CD4-positive, alpha-beta T cell treated with Interleukin-4 for 1 hour (primary cell): ENCODE data around the gene PCDHB9.
"Not testable (repeated sequence)": the region's sequence is repeated elsewhere in the genome, so short reads cannot be mapped to it uniquely, and the experiment has no call there.

Experiments used
- DNase-seq, 2 donors: peaks; one replicate each; pipeline ENCODE4 v3.0.0-alpha.2; 2020 to 2022

The PCDHB9 gene

GRCh38 chr5:141189131-141189530 lies 2.2 kb downstream of the PCDHB9 start:
- not testable (repeated sequence) for DNase-seq

GRCh38 chr5:141192110-141192725 lies 5.3 kb downstream of the PCDHB9 start, which contains the start of gene PCDHB10:
TSS of gene PCDHB10 (plus strand) at chr5:141192353. CDS start at chr5:141192553, 200 bp downstream.
- peak in 1 of 2 donors; percentile 14 for DNase-seq

- DNase-seq = not testable (repeated sequence)
These were observed 7.4 kb downstream of the PCDHB9 start for GRCh38 chr5:141194332-141194731.

- no peak for DNase-seq
These were observed 9.4 kb downstream of the PCDHB9 start for GRCh38 chr5:141196363-141196762.

GRCh38 chr5:141199359-141200235 lies 12.6 kb downstream of the PCDHB9 start, which contains the start of gene PCDHB11:
TSS of gene PCDHB11 (plus strand) at chr5:141199627. CDS start at chr5:141199775, 148 bp downstream.
- DNase-seq = no peak

- DNase-seq = not testable (repeated sequence)
These were observed 14.2 kb downstream of the PCDHB9 start for GRCh38 chr5:141201126-141201525.

- DNase-seq = not testable (repeated sequence)
These were observed 14.7 kb downstream of the PCDHB9 start for GRCh38 chr5:141201646-141202045.

GRCh38 chr5:141208478-141208877 lies 21.5 kb downstream of the PCDHB9 start, which contains the start of gene PCDHB12:
TSS of gene PCDHB12 (plus strand) at chr5:141208719. CDS start at chr5:141208908, 189 bp downstream.
- no peak for DNase-seq

GRCh38 chr5:141210281-141210680 lies 23.3 kb downstream of the PCDHB9 start:
- DNase-seq = not testable (repeated sequence)

GRCh38 chr5:141210849-141211248 lies 23.9 kb downstream of the PCDHB9 start:
- DNase-seq = not testable (repeated sequence)

GRCh38 chr5:141213656-141214339 lies 26.8 kb downstream of the PCDHB9 start, which contains the start of gene PCDHB13:
TSS of gene PCDHB13 (plus strand) at chr5:141213919. CDS start at chr5:141214124, 205 bp downstream.
- DNase-seq = peak in 1 of 2 donors; percentile 13

GRCh38 chr5:141214583-141214982 lies 27.6 kb downstream of the PCDHB9 start:
- not testable (repeated sequence) for DNase-seq

- DNase-seq = not testable (repeated sequence)
These were observed 28.5 kb downstream of the PCDHB9 start for GRCh38 chr5:141215504-141215903.

GRCh38 chr5:141216035-141216434 lies 29.1 kb downstream of the PCDHB9 start:
- not testable (repeated sequence) for DNase-seq

- DNase-seq = peak in 1 of 2 donors; percentile 4
These were observed 36.3 kb downstream of the PCDHB9 start, which contains the start of gene PCDHB14 for GRCh38 chr5:141223112-141223783. TSS of gene PCDHB14 (plus strand) at chr5:141223343. CDS start at chr5:141223506, 163 bp downstream.

GRCh38 chr5:141224844-141225243 lies 37.9 kb downstream of the PCDHB9 start:
- not testable (repeated sequence) for DNase-seq

- not testable (repeated sequence) for DNase-seq
These were observed 38.5 kb downstream of the PCDHB9 start for GRCh38 chr5:141225421-141225820.

- DNase-seq = no peak
These were observed 47.2 kb downstream of the PCDHB9 start for GRCh38 chr5:141234109-141234667.

- DNase-seq = not testable (repeated sequence)
These were observed 49.0 kb downstream of the PCDHB9 start for GRCh38 chr5:141235922-141236321.

- no peak for DNase-seq
These were observed 49.8 kb downstream of the PCDHB9 start for GRCh38 chr5:141236516-141237313.
